LNCAP (cell line): Measurements from ENCODE around the gene ALDH16A1.

Experiments used
- TF ChIP-seq, protein P1 (sequence below): fragments of 450-650 bp; IDR thresholded peaks from 2 replicates; pipeline ENCODE4 v1.5.1; 2017; ENCODE audit warnings: mild to moderate bottlenecking

ALDH16A1 gene

DNA sequence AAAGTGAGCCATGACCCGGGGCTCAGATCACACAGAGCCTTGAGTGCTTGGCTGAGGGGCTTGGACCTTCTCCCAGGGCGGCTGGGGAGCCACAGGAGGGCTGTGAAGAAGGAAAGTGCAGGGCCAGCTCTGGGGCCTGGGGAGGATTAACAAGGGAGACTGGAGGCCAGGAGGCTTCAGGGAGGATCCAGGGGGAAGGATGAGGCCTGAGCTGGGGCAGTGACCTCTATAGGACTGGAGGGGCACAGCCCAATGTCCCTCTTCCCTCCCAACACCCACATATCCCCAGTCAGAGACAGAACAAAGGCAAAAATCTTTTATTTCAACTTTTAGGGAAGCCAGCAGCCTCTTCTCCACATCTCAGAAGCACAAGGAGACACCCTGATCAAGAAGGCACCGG is 7.0 kb upstream of the ALDH16A1 start:
- TF ChIP-seq, protein P1, sequence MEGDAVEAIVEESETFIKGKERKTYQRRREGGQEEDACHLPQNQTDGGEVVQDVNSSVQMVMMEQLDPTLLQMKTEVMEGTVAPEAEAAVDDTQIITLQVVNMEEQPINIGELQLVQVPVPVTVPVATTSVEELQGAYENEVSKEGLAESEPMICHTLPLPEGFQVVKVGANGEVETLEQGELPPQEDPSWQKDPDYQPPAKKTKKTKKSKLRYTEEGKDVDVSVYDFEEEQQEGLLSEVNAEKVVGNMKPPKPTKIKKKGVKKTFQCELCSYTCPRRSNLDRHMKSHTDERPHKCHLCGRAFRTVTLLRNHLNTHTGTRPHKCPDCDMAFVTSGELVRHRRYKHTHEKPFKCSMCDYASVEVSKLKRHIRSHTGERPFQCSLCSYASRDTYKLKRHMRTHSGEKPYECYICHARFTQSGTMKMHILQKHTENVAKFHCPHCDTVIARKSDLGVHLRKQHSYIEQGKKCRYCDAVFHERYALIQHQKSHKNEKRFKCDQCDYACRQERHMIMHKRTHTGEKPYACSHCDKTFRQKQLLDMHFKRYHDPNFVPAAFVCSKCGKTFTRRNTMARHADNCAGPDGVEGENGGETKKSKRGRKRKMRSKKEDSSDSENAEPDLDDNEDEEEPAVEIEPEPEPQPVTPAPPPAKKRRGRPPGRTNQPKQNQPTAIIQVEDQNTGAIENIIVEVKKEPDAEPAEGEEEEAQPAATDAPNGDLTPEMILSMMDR, result no peak

DNA sequence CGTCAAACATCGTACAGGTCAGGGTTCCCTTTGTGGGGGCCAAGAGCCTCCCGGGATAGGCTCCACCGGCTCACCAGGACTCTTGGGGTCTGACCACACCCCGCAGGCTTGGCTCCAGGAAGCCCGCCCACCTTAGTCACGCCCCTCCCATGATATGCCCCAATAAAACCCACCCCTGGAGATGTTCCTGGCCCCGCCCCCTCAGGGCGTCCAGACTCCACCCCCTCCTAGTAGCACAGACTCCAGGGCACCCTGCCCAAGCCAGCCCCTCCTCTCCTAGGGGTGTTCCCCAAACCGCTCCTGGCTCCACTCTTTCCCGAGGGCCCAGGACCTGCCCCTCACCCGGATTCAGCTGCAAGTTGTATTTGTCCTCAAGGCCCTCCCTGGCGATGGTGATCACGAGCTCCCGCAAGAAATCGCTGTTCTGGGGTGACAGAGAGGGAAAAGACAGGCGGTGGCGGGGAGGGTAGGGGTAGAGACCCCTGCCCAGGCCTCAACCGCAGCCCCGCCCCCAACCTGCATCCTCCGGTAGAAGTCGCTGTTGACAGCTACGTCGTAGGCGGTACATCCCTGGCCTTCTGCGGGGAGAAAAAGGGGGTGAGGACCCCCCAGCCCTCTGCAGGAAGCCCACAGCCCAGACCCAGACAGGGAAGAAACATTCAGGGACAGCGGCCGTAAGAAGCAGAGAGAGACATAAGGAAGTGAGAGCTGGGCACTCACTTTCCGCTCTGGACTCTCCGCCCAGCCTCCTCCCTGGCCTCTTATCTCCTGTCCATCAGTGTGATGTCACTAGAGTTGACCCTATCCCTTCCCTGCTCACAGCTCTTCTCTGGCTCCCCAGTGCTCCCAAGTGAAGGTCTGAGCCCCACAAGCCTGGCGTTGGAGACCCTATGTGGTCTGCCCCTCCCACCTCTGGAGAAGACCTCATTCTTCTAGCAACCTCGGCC is 5.3 kb upstream of the ALDH16A1 start:
- TF ChIP-seq, protein P1, result no peak

DNA sequence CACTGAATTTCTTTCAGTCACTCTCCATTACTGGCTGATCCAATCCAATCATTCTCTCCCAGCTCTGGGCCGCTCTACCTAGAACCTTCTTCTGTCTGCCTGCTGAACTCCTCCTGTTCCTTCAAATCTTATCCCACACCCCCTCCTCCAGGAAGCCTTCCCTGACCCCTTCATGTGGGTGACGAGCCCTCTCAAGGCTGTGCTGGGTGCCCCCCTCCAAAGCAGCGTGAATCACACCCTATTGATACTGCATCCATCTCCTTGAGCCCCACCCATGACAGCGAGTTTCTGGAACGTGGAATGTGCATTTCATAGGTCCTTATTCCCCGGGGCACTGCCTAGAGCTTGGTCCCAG is 4.6 kb upstream of the ALDH16A1 start:
- TF ChIP-seq, protein P1, result no peak

DNA sequence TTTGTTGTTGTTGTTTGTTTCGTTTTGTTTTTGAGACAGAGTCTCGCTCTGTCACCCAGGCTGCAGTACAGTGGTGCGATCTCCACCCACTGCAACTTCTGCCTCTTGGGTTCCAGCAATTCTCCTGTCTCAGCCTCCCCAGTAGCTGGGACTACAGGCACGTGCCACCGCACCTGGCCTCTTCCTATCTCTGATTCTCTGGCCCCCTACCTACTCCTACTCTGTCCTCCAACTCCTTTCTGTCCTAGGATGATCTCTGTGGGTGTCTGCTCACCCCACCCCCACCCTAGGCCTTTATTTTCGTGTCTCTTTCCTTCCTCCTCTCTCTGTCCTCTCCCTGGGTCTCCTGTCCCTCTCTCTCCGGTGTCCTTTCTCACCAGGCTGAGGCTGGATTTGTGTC is 2.6 kb upstream of the ALDH16A1 start:
- TF ChIP-seq, protein P1, result no peak

DNA sequence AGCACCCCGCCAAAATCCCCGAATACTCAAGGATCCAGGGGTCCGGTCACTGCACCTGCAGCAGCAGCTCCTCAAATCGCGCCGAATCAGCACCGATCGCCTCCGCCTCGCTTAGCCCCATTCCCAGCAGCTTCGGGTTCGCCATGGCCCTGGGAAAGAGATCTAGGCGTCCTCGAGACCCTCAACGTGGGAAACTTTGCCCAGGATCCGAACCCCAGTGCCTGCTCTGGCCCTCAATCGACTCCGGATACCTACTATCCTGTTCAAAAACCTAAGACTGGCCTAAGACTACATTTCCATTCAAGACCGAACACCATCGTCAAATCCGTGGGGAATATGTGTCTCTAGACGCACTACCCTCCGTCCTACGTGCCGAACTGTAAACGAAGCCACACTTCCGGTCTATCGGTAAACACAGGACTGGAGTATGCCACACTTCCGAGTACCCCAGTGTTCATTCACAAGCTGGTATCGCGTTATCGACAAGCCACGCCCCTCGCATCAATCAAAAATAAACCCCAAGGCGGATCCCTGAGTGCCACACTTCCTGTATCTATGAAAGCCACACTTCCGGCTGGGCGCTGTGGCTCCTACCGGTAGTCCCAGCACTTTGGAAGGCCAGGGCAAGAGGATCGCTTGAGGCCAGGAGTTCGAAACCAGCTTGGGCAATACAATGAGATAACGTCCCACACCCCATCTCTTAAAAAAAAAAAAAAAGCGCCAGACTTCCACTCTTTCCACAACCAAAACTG is 1.4 kb upstream of the ALDH16A1 start, which contains the start of gene PIH1D1:
Gene PIH1D1 (minus strand): TSS at position 385 of the 752 bp plus-strand sequence. CDS start 240 bp downstream, at position 145.
- TF ChIP-seq, protein P1, result no peak

DNA sequence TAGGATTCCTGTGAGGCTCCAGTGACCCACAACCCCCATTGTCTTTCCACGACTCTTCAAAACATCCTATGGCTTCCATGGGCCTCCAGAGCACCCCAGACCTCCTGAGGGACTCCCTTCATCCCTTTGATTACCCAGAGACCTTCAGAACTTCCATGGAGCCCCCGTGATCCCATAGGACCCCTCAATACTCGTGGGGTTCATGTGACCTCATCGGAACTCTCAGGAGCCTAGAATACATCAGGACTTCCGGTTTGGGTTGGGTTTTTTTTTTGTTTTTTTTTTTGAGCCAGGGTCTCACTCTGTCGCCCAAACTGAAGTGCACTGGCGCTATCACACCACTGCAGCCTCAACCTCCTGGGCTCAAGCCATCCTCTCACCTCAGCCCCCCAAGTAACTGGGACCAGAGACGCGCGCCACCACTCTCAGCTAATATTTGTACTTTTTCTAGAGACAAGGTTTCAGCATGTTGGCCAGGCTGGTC is 774 bp downstream of the ALDH16A1 start:
- TF ChIP-seq, protein P1, result no peak

DNA sequence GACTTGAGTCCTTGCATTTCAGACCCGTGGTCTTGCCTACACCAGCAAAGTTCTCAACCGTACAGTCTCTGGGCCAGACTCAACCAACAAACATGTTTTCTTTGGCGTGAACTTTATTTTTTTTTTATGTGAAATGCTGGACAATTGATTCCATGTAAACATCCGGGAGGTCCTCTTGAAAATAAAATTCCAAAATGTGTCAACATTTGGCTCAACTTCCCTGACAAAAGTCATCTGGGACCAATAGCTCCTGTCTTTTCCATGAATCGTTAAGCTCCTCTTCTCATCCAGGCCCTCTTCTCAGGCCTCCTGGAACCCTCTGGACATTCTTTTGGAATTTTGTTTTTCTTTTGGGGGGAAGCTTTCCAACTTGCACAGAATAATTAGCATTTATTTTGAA is 2.7 kb downstream of the ALDH16A1 start:
- TF ChIP-seq, protein P1, result no peak
